ENCODE data around the gene GGTA1. TPM values are rescaled to one million over a fixed set of nuclear protein-coding genes. Genes with fewer than 3 reads are reported as not detected.

The GGTA1 gene
- total and polyA plus RNA-seq, 2 experiments from 2014 or later = 0.16 TPM; not detected in 1

DNA sequence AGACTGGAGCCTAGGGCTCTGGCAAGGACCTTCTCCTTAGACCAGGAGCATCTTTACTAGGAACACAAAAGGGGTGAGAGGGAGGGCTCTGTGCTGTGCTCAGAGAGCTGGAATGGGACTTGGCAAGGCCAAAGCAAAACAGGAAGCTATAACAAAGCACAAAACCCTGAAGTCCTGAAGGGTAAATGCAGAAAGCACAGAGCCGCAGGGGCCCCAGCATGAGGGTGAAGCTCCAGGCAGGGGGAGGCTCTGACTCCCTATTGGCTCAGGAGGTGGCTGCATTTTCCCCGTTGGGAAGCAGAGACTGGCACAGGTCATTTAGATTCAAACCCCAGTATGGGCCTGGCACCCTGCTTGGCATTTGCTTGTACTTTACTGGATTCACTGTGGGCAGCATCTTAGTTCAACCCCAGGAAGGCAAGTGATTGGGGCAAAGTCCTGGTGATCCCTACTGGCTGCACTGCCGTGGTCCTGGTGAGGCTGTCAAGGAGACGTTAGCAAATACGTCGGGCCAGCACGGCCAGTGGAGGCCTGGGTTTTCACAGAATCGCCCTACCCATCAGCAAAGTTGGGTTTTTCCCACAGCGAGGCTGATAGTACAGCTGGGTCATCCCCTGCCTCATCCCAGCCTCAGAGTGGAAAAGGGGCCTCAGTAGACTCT lies 46.3 kb downstream of the GGTA1 start:
- no peak overlapping the region for H3K27ac ChIP-seq (ENCODE audit: low read depth)
- H2AFZ ChIP-seq = peak overlapping the region; percentile 11
- Mint-ChIP-seq H3K36me3 (ENCODE audit: low read depth) (no peaks in the 10 kb centered on the region), H3K27me3 (ENCODE audit: insufficient read depth, low read depth, poor library complexity) (peaks cover 7% of the 10 kb centered on the region), H3K4me3 (no peak overlapping the region), H3K4me1 (peaks cover 11% of the 10 kb centered on the region), H3K27ac (no peak overlapping the region), H3K9me3 (no peaks in the 10 kb centered on the region)
- DNase-seq (ENCODE audit: low spot score) = peak; percentile 31
- no peak overlapping the region for H3K4me2 ChIP-seq
- peak; percentile 92 for ATAC-seq
- peaks cover 6% of the 10 kb centered on the region for H3K4me1 ChIP-seq (ENCODE audit: insufficient read depth)
- H3K79me2 ChIP-seq (replicated peaks; ENCODE audit: insufficient read depth) = no peaks in the 10 kb centered on the region
- TF ChIP-seq ZNF114 (CRISPR knock-in tag; IDR thresholded peaks at IDR 0.05) (no peak), CREB1 (CRISPR knock-in tag; IDR thresholded peaks at IDR 0.05; ENCODE audit: low read depth) (no peak), ZNF331 (CRISPR knock-in tag; IDR thresholded peaks at IDR 0.05; ENCODE audit: low read depth) (no peak), STAT1 (IDR thresholded peaks at IDR 0.05; ENCODE audit: unreplicated experiment) (no peak), POLR2AphosphoS5 (IDR thresholded peaks at IDR 0.05; ENCODE audit: low read depth) (no peak), EZH2phosphoT487 (IDR thresholded peaks at IDR 0.05; ENCODE audit: unreplicated experiment) (no peak), EZH2 (IDR thresholded peaks at IDR 0.05; ENCODE audit: low read depth, unreplicated experiment) (no peak), NANOG (IDR thresholded peaks at IDR 0.05; ENCODE audit: borderline replicate concordance) (no peak), JUNB (IDR thresholded peaks at IDR 0.05; ENCODE audit: unreplicated experiment) (no peak)
- TF ChIP-seq, protein P1, sequence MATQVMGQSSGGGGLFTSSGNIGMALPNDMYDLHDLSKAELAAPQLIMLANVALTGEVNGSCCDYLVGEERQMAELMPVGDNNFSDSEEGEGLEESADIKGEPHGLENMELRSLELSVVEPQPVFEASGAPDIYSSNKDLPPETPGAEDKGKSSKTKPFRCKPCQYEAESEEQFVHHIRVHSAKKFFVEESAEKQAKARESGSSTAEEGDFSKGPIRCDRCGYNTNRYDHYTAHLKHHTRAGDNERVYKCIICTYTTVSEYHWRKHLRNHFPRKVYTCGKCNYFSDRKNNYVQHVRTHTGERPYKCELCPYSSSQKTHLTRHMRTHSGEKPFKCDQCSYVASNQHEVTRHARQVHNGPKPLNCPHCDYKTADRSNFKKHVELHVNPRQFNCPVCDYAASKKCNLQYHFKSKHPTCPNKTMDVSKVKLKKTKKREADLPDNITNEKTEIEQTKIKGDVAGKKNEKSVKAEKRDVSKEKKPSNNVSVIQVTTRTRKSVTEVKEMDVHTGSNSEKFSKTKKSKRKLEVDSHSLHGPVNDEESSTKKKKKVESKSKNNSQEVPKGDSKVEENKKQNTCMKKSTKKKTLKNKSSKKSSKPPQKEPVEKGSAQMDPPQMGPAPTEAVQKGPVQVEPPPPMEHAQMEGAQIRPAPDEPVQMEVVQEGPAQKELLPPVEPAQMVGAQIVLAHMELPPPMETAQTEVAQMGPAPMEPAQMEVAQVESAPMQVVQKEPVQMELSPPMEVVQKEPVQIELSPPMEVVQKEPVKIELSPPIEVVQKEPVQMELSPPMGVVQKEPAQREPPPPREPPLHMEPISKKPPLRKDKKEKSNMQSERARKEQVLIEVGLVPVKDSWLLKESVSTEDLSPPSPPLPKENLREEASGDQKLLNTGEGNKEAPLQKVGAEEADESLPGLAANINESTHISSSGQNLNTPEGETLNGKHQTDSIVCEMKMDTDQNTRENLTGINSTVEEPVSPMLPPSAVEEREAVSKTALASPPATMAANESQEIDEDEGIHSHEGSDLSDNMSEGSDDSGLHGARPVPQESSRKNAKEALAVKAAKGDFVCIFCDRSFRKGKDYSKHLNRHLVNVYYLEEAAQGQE (IDR thresholded peaks at IDR 0.05; ENCODE audit: unreplicated experiment) = no peak
- TF ChIP-seq, protein P2, sequence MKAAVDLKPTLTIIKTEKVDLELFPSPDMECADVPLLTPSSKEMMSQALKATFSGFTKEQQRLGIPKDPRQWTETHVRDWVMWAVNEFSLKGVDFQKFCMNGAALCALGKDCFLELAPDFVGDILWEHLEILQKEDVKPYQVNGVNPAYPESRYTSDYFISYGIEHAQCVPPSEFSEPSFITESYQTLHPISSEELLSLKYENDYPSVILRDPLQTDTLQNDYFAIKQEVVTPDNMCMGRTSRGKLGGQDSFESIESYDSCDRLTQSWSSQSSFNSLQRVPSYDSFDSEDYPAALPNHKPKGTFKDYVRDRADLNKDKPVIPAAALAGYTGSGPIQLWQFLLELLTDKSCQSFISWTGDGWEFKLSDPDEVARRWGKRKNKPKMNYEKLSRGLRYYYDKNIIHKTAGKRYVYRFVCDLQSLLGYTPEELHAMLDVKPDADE (IDR thresholded peaks at IDR 0.05) = no peak
- TF ChIP-seq, protein P3, sequence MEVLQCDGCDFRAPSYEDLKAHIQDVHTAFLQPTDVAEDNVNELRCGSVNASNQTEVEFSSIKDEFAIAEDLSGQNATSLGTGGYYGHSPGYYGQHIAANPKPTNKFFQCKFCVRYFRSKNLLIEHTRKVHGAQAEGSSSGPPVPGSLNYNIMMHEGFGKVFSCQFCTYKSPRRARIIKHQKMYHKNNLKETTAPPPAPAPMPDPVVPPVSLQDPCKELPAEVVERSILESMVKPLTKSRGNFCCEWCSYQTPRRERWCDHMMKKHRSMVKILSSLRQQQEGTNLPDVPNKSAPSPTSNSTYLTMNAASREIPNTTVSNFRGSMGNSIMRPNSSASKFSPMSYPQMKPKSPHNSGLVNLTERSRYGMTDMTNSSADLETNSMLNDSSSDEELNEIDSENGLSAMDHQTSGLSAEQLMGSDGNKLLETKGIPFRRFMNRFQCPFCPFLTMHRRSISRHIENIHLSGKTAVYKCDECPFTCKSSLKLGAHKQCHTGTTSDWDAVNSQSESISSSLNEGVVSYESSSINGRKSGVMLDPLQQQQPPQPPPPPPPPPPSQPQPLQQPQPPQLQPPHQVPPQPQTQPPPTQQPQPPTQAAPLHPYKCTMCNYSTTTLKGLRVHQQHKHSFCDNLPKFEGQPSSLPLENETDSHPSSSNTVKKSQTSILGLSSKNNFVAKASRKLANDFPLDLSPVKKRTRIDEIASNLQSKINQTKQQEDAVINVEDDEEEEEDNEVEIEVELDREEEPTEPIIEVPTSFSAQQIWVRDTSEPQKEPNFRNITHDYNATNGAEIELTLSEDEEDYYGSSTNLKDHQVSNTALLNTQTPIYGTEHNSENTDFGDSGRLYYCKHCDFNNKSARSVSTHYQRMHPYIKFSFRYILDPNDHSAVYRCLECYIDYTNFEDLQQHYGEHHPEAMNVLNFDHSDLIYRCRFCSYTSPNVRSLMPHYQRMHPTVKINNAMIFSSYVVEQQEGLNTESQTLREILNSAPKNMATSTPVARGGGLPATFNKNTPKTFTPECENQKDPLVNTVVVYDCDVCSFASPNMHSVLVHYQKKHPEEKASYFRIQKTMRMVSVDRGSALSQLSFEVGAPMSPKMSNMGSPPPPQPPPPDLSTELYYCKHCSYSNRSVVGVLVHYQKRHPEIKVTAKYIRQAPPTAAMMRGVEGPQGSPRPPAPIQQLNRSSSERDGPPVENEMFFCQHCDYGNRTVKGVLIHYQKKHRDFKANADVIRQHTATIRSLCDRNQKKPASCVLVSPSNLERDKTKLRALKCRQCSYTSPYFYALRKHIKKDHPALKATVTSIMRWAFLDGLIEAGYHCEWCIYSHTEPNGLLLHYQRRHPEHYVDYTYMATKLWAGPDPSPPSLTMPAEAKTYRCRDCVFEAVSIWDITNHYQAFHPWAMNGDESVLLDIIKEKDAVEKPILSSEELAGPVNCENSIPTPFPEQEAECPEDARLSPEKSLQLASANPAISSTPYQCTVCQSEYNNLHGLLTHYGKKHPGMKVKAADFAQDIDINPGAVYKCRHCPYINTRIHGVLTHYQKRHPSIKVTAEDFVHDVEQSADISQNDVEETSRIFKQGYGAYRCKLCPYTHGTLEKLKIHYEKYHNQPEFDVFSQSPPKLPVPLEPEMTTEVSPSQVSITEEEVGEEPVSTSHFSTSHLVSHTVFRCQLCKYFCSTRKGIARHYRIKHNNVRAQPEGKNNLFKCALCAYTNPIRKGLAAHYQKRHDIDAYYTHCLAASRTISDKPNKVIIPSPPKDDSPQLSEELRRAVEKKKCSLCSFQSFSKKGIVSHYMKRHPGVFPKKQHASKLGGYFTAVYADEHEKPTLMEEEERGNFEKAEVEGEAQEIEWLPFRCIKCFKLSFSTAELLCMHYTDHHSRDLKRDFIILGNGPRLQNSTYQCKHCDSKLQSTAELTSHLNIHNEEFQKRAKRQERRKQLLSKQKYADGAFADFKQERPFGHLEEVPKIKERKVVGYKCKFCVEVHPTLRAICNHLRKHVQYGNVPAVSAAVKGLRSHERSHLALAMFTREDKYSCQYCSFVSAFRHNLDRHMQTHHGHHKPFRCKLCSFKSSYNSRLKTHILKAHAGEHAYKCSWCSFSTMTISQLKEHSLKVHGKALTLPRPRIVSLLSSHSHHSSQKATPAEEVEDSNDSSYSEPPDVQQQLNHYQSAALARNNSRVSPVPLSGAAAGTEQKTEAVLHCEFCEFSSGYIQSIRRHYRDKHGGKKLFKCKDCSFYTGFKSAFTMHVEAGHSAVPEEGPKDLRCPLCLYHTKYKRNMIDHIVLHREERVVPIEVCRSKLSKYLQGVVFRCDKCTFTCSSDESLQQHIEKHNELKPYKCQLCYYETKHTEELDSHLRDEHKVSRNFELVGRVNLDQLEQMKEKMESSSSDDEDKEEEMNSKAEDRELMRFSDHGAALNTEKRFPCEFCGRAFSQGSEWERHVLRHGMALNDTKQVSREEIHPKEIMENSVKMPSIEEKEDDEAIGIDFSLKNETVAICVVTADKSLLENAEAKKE (CRISPR knock-in tag; IDR thresholded peaks at IDR 0.05) = no peak
- TF ChIP-seq, protein P4, sequence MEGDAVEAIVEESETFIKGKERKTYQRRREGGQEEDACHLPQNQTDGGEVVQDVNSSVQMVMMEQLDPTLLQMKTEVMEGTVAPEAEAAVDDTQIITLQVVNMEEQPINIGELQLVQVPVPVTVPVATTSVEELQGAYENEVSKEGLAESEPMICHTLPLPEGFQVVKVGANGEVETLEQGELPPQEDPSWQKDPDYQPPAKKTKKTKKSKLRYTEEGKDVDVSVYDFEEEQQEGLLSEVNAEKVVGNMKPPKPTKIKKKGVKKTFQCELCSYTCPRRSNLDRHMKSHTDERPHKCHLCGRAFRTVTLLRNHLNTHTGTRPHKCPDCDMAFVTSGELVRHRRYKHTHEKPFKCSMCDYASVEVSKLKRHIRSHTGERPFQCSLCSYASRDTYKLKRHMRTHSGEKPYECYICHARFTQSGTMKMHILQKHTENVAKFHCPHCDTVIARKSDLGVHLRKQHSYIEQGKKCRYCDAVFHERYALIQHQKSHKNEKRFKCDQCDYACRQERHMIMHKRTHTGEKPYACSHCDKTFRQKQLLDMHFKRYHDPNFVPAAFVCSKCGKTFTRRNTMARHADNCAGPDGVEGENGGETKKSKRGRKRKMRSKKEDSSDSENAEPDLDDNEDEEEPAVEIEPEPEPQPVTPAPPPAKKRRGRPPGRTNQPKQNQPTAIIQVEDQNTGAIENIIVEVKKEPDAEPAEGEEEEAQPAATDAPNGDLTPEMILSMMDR (conservative IDR thresholded peaks at IDR 0.05; ENCODE audit: low read depth in 2 of 2) = no peak
- no peaks in the 10 kb centered on the region for H3F3A ChIP-seq (replicated peaks; ENCODE audit: low read depth)
- H3K4me3 ChIP-seq = no peak overlapping the region
- no peaks in the 10 kb centered on the region for H3K9me2 ChIP-seq (ENCODE audit: insufficient read depth)
- no peaks in the 10 kb centered on the region for H3K36me3 ChIP-seq (ENCODE audit: insufficient read depth)
- no peaks in the 10 kb centered on the region for H3K27me3 ChIP-seq (ENCODE audit: insufficient read depth)
- H4K20me1 ChIP-seq (replicated peaks; ENCODE audit: insufficient read depth) = no peaks in the 10 kb centered on the region

Measured in GM23338 (cell line).